Upper lobe of left lung (tissue), 4 donors: ENCODE data around the gene CNN1.

ENCODE experiments used
- EP300 ChIP-seq, 4 donors: sonication (generic); formaldehyde crosslinking; IDR thresholded peaks; one replicate each; pipeline ENCODE4 v1.5.1; 2017; ENCODE audit warnings: antibody characterized with exemption in 4 of 4, control low read depth in 2 of 4
- POLR2A ChIP-seq, 4 donors: fragments of 450-650 bp; IDR thresholded peaks; one replicate each; pipeline ENCODE4 v1.5.1; 2016 to 2017; ENCODE audit warnings: antibody characterized with exemption in 4 of 4, mild to moderate bottlenecking in 2 of 4
- TF ChIP-seq, protein P1 (sequence below), 6 experiments: fragments of 450-650 bp in 4 of 6; fragments of 200-600 bp in 2 of 6; sonication (generic) in 2 of 6; IDR thresholded peaks; one replicate each; pipeline ENCODE4 v1.5.1; 2016 to 2019; ENCODE audit warnings: antibody characterized with exemption in 6 of 6

- TF ChIP-seq, protein P1, sequence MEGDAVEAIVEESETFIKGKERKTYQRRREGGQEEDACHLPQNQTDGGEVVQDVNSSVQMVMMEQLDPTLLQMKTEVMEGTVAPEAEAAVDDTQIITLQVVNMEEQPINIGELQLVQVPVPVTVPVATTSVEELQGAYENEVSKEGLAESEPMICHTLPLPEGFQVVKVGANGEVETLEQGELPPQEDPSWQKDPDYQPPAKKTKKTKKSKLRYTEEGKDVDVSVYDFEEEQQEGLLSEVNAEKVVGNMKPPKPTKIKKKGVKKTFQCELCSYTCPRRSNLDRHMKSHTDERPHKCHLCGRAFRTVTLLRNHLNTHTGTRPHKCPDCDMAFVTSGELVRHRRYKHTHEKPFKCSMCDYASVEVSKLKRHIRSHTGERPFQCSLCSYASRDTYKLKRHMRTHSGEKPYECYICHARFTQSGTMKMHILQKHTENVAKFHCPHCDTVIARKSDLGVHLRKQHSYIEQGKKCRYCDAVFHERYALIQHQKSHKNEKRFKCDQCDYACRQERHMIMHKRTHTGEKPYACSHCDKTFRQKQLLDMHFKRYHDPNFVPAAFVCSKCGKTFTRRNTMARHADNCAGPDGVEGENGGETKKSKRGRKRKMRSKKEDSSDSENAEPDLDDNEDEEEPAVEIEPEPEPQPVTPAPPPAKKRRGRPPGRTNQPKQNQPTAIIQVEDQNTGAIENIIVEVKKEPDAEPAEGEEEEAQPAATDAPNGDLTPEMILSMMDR (IDR thresholded peaks at IDR 0.05), result no peak
- TF ChIP-seq EP300 (IDR thresholded peaks at IDR 0.05) (no peak), POLR2A (IDR thresholded peaks at IDR 0.05) (no peak)
Observed at GRCh38 chr19:11534538-11534937, 4.1 kb upstream of the CNN1 start.
